Hematopoietic multipotent progenitor cell treated with erythropoietin and hydrocortisone succinate and interleukin-3 and kit ligand, for 6 days (in vitro differentiated cells): ENCODE data around the gene FUBP3.

Experiments used
- DNase-seq: peaks from one replicate; pipeline ENCODE4 v3.0.0-alpha.2; 2015

Gene FUBP3

GRCh38 chr9:130578865-130579737 lies at the start of gene FUBP3:
FUBP3 (plus strand) TSS chr9:130579577; CDS start chr9:130579681, 104 bp downstream.
- peak; percentile 96 for DNase-seq

DNA sequence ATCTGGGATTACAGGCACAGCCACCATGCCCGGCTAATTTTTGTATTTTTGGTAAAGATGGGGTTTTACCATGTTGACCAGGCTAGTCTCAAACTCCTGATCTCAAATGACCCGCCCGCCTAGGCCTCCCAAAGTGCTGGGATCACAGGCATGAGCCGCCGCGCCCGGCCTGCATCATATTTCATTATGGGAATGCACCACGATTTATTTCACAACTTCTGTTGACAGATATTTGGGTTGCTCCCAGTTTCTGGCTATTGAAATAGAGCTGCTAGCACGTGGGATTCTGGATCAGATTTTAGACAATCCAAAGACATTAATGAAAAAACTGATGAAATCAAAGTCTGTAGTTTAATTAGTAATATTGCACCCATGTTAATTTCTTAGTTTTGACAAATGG lies 48.4 kb upstream of the FUBP3 start:
- DNase-seq, result no peak

GRCh38 chr9:130531670-130532069 lies 47.7 kb upstream of the FUBP3 start:
- peak; percentile 93 for DNase-seq

DNA sequence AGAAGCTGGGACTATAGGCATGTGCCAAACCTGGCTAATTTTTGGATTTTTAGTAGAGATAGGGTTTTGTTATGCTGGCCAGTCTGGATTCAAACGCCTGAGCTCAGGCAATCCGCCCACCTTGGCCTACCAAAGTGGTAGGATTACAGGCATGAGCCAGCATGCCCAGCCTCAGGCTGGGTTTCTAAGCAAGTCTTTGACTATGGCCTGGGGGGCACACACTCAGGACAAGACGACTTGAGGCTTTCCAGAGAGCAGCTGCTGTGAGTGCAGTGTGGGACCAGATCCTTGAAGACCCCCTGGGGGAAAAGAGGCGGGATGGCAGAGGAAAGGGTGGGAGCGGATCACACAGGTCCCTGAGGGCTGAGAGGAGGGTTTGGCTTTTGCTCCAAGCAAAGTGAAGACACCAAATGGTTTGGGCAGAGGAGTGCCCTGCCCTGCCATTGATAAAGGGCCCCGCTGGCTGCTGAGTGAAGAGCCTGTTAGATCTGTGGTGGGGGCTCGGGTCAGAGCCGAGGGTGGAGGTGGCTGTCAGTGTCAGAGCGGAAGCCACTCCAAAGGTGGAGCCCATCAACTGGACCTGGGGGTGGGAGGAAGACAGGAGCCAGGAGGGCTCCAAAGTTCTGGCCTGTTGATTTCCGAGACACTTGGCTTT lies 46.8 kb upstream of the FUBP3 start:
- peak; percentile 67 for DNase-seq

DNA sequence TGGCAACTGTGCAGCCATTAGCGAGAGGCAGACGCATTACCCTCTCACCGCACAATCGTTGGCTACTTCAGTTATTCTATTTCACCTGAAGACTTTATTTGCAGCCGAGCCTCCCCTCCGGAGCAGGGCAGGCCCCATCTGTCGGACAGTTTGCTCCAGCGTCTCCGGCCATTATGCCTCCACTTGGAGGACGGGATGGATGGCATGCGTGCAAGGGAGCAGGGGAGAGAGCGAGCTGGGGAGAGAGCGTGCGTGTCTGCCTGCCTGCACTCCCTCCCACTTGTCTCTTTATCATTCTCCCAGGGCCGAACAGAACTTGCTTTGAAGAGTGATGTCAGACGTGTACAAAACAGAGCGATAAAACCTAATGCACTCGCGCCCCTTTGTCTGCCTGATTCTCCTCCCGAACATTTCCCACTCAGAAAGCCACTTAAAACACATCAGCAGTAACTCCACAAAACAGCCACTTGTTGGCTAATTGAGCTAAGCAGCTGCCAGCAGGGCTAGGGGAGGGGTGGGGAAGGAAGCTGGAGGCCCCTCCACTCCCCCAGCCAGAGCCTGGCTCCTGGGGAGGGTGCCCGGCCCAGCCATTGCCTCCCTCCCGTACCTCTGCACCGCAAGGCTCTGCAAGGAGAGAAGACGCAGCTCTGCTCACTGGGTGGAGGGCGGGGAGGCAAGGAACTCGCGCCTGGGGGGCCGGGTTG lies 43.4 kb upstream of the FUBP3 start:
- peak; percentile 95 for DNase-seq

DNA sequence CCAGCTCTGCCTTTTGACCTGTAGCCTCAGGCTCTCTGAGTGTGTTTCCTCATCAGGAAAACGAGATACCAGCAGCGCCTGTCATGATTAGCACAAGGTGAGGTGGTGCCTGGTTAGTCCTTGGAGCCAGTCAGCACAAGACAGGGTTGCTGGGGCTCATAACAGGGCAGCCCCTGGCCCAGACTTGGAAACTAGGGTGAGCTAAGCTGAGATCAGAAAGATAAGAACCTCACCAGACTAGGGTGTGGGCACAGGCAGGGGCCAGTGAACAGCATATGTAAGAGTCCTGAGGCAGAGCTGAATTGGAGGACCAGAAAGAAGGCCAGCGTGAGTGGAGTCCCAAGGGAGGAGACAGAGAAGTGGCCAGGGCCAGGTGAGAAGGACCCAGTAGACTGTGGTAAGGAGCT lies 42.7 kb upstream of the FUBP3 start:
- DNase-seq, result peak; percentile 72

GRCh38 chr9:130537346-130538050 lies 41.9 kb upstream of the FUBP3 start:
- DNase-seq, result peak; percentile 97

- DNase-seq, result peak; percentile 46
Observed at GRCh38 chr9:130539420-130540223, 39.8 kb upstream of the FUBP3 start.

- no peak for DNase-seq
Observed at GRCh38 chr9:130541533-130541932, 37.8 kb upstream of the FUBP3 start.

DNA sequence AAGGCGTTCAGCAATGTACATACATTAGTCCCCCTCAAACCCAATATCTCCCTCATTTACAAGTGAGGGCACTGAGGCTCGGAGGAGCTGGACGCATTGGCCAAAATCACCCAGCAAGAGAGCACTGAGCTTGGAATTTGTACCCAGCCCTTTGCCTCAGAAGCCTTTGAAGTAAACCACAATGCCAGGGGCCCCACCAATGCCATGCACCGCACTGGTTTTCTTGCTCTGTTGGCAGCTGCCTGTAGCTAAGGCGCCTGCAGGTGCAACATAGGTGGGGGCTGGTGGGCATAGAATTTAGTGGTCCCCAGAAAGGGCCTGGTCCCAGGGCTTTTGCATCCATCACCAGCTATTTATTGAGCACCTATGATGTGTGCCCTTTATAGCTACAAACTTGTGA lies 37.3 kb upstream of the FUBP3 start:
- DNase-seq, result no peak

GRCh38 chr9:130542457-130543228 lies 36.7 kb upstream of the FUBP3 start:
- peak; percentile 85 for DNase-seq

GRCh38 chr9:130543368-130543767 lies 36.0 kb upstream of the FUBP3 start:
- no peak for DNase-seq

GRCh38 chr9:130543859-130544258 lies 35.5 kb upstream of the FUBP3 start:
- no peak for DNase-seq

DNA sequence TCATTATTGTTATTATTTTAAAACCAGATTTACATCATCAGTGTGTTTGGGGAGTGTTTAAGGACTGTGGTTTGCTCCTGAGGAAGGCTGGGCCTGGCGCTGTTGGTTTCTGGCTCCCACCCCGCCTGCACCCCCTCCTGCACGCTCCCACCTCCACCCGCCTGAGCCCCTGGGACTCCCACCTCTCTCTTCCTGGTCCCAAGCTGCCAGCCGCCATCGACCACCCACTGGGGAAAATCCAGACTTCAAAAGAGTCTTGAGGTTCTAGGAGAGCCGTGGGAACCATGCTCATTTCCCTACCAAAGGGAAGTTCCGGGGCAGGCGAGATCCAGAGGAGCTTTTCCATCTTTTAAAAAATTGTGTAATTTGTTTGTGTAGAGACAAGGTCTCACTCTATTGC lies 35.0 kb upstream of the FUBP3 start:
- DNase-seq, result no peak

- no peak for DNase-seq
Observed at GRCh38 chr9:130548103-130548502, 31.3 kb upstream of the FUBP3 start.

- DNase-seq, result peak; percentile 67
Observed at GRCh38 chr9:130549093-130549735, 30.2 kb upstream of the FUBP3 start.

- DNase-seq, result no peak
Observed at GRCh38 chr9:130554606-130555005, 24.8 kb upstream of the FUBP3 start.

DNA sequence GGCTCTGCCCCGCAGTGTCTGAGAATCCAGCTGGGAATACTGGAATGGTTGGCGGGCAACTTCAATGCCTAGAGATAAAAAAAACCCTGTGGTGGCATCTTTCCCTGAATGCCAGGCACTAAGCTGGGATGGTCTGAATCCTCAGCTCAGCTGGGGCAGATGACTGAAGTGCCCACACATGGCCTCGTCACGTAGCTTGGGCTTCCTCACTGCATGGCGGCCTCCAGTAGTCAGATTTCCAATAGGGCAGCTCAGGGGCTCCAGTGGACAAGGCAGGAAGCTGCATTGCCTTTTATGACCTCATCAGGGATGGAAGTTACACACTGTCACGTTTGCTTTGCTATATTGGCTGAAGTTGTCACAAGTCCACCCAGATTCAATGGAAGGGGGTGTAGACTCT lies 24.3 kb upstream of the FUBP3 start:
- DNase-seq, result no peak

DNA sequence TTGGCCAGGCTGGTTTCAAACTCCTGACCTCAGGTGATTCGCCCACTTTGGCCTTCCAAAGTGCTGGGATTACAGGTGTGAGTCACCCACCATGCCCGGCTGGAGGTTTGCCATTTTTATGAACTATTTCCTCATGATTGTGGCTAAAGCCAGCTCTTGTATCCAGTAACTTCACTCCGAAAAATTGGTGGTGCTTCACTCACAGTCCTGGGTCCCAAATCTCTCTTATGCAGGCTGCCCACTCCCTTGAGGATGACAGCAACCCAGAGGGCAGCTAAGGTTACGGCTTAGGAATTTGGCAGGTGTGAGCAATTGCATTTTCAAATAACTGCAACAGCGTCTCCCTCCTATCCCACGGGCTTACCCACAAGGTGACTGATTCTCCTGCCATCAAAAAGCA lies 23.4 kb upstream of the FUBP3 start:
- DNase-seq, result no peak

DNA sequence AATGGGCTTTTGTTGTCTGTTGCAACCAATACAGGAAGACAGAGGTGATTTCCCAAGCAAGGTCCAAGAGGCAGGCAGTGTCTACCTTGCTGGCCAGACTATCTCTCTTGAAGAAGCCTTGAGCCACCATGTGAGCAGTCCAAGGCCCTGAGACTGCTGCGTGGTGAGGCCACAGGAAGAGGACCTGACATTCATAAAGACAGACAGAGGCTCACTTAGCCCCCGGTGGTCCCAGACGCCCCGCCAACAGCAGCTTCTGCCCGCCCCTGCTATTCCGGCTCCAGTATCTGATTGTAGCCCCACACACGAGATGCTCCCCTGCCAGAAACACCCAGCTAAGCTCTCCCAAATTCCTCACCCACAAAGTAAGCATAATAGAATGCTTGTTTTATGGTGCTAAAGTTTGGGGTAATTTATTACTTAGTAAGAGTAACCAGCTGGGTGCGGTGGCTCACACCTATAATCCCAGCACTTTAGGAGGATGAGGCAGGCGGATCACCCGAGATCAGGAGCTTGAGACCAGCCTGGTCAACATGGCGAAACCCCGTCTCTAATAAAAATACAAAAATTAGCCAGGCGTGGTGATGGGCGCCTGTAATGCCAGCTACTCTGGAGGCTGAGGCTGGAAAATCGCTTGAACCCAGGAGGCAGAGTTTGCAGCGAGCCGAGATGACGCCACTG lies 22.8 kb upstream of the FUBP3 start:
- no peak for DNase-seq
